Loucy (cell line): ENCODE results near the gene KDM3A.

Experiments used
- H2AFZ ChIP-seq: fragments of 200-600 bp; sonication (generic); 2 replicates; pipeline ENCODE4 v1.6.0; 2016; ENCODE audit warnings: antibody characterized with exemption, mild to moderate bottlenecking, low read length, moderate library complexity
- H3F3A ChIP-seq: fragments of 200-600 bp; 2 replicates; pipeline ENCODE4 v1.6.0; 2016; ENCODE audit warnings: antibody characterized with exemption, low read depth, mild to moderate bottlenecking
- H3K27me3 ChIP-seq: fragments of 200-600 bp; sonication (generic); 2 replicates; pipeline ENCODE4 v1.6.1; 2014; ENCODE audit warnings: low read length, mild to moderate bottlenecking; ENCODE audit not compliant: insufficient read depth, poor library complexity, severe bottlenecking
- H3K36me3 ChIP-seq: fragments of 200-600 bp; sonication (generic); 2 replicates; pipeline ENCODE4 v1.6.1; 2016; ENCODE audit warnings: low read length; ENCODE audit not compliant: insufficient read depth
- H3K4me1 ChIP-seq: fragments of 200-600 bp; sonication (generic); 2 replicates; pipeline ENCODE4 v1.5.1; 2014; ENCODE audit warnings: low read length, mild to moderate bottlenecking; ENCODE audit not compliant: insufficient read depth, poor library complexity, severe bottlenecking
- H3K4me2 ChIP-seq: fragments of 200-600 bp; sonication (generic); 2 replicates; pipeline ENCODE4 v1.6.0; 2014; ENCODE audit warnings: antibody characterized with exemption, low read length, low read depth, mild to moderate bottlenecking; ENCODE audit not compliant: poor library complexity, severe bottlenecking
- H3K4me3 ChIP-seq: fragments of 200-600 bp; sonication (generic); 2 replicates; pipeline ENCODE4 v1.5.1; 2014; ENCODE audit warnings: low read length, mild to moderate bottlenecking, mixed read lengths; ENCODE audit not compliant: poor library complexity, severe bottlenecking
- H3K79me2 ChIP-seq: fragments of 200-600 bp; sonication (generic); 2 replicates; pipeline ENCODE4 v1.6.1; 2014; ENCODE audit warnings: low read length; ENCODE audit not compliant: insufficient read depth
- H3K9ac ChIP-seq: fragments of 200-600 bp; sonication (generic); 2 replicates; pipeline ENCODE4 v1.6.0; 2014; ENCODE audit warnings: mild to moderate bottlenecking, low read depth, low read length, moderate library complexity; ENCODE audit not compliant: poor library complexity, severe bottlenecking
- H3K9me2 ChIP-seq: fragments of 200-600 bp; sonication (generic); replicated peaks from 2 replicates; pipeline ENCODE4 v1.6.1; 2016; ENCODE audit warnings: low read depth, low read length, mixed read lengths
- H3K9me3 ChIP-seq: fragments of 200-600 bp; sonication (generic); 2 replicates; pipeline ENCODE4 v1.6.1; 2014; ENCODE audit warnings: mild to moderate bottlenecking, antibody characterized with exemption, low read length, low read depth; ENCODE audit not compliant: insufficient read depth
- H4K20me1 ChIP-seq: fragments of 200-600 bp; sonication (generic); 2 replicates; pipeline ENCODE4 v1.6.0; 2014; ENCODE audit warnings: antibody characterized with exemption, low read length, mild to moderate bottlenecking; ENCODE audit not compliant: insufficient read depth, poor library complexity, severe bottlenecking
- CTCF ChIP-seq: fragments of 200-600 bp; sonication (generic); conservative IDR thresholded peaks from 2 replicates; pipeline ENCODE4 v1.5.1; 2014; ENCODE audit warnings: mild to moderate bottlenecking, antibody characterized with exemption, low read length
- EZH2phosphoT487 ChIP-seq: fragments of 200-600 bp; IDR thresholded peaks from 2 replicates; pipeline ENCODE4 v1.6.1; 2018; ENCODE audit warnings: antibody characterized with exemption, mild to moderate bottlenecking, moderate library complexity, borderline replicate concordance

The KDM3A gene

DNA sequence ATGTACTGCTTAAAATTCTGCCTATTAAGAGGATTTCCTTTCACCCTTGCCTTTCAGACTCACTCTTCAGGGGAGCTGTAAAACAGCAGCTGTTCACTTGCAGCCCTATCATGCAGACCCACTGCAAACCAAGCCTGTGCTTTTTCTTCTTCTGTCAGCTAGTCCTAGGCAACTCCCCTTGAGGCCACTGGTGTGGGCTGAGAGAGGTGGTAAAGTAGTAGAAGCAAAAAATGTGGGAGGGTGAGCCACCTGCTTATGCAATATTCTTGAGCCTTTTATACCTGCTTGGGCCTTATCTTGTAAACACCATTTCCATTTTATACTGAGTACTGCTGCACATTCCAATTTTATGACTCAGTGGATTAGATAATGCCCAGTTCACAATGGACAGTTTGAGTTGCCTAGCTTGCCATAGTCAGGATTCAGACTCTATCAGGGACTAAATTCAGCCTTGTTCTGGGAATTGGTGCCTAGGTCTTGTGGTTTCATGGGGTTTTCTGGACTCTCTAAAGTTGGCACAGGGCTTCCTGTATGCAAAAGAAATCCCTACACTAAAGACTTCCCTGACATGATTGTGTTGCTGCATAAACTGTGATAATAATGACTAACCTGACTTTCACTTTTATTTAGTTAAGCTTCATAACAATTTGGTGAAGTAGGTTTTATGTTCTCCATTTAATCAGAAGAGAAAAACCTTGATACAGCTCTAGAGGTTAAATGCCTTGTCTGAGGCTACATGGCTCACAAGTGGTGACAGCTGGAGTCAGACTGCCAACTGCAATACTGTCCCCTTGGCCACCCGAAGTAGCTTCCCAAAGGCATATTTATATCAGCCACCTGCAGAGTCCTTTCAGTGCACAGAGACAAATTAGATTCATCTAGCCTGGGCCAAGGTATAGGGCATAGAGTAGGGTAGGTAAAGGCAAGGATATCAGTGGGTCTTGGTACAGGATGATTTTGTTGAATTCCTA is 47.4 kb upstream of the KDM3A start:
- H3K9me2 ChIP-seq: no peaks in the 10 kb centered on the region
- H2AFZ ChIP-seq: no peak overlapping the region
- no peaks in the 10 kb centered on the region for H3K27me3 ChIP-seq
- H3K9me3 ChIP-seq: no peaks in the 10 kb centered on the region
- no peak for TF ChIP-seq CTCF
- TF ChIP-seq EZH2phosphoT487: no peak
- peak overlapping the region; percentile 17 for H3K4me3 ChIP-seq
- H3K79me2 ChIP-seq: no peaks in the 10 kb centered on the region
- H3F3A ChIP-seq: no peaks in the 10 kb centered on the region
- no peaks in the 10 kb centered on the region for H4K20me1 ChIP-seq
- peaks cover 15% of the 10 kb centered on the region for H3K4me1 ChIP-seq
- H3K4me2 ChIP-seq: peak overlapping the region; percentile 25
- H3K9ac ChIP-seq: no peak overlapping the region
- no peaks in the 10 kb centered on the region for H3K36me3 ChIP-seq

DNA sequence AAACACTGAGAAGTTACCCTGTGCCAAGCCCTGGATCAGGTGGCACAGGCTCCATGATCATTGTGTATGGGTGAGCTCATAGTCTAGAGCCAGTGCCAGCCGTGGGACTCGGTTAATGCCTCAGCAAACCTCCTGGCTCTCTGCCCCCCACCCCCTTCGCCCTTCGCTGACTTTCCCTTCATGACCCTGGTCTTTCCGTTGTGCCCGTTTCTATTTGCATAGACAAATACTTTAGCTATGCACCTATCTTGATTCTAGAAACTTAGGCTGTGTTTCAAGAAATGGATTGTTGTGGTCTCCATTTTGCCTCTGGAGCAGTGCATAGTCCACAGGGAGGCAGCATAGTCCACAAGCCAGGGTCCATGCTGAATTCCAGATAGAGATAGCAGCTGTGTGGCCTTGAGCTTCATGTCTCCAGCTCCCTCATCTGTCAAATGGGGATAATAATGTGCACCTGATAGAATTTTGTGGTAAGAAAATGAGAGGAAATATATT is 44.8 kb upstream of the KDM3A start:
- Histone ChIP-seq H2AFZ (no peak overlapping the region), H3K79me2 (no peaks in the 10 kb centered on the region), H3K27me3 (no peaks in the 10 kb centered on the region), H3K4me1 (peaks cover 15% of the 10 kb centered on the region), H3K9me2 (no peaks in the 10 kb centered on the region), H4K20me1 (no peaks in the 10 kb centered on the region), H3K9ac (no peak overlapping the region), H3K36me3 (no peaks in the 10 kb centered on the region), H3K9me3 (no peaks in the 10 kb centered on the region), H3K4me2 (no peak overlapping the region), H3K4me3 (no peak overlapping the region), H3F3A (no peaks in the 10 kb centered on the region)
- TF ChIP-seq EZH2phosphoT487 (no peak), CTCF (peak; percentile 52)

- no peaks in the 10 kb centered on the region for H4K20me1 ChIP-seq
- H3K4me3 ChIP-seq: no peak overlapping the region
- peaks cover 14% of the 10 kb centered on the region for H3K4me1 ChIP-seq
- H3K4me2 ChIP-seq: no peak overlapping the region
- no peaks in the 10 kb centered on the region for H3K36me3 ChIP-seq
- H3F3A ChIP-seq: no peaks in the 10 kb centered on the region
- H3K9ac ChIP-seq: no peak overlapping the region
- no peaks in the 10 kb centered on the region for H3K79me2 ChIP-seq
- H3K27me3 ChIP-seq: no peaks in the 10 kb centered on the region
- no peak overlapping the region for H2AFZ ChIP-seq
- TF ChIP-seq EZH2phosphoT487 (no peak), CTCF (no peak)
- H3K9me3 ChIP-seq: no peaks in the 10 kb centered on the region
- H3K9me2 ChIP-seq: no peaks in the 10 kb centered on the region
Observed at GRCh38 chr2:86397986-86398385, 43.2 kb upstream of the KDM3A start.
